Skeletal muscle tissue (tissue), 4 donors: ENCODE results near the gene MIEF2. TPM values are rescaled to one million over a fixed set of nuclear protein-coding genes. Genes with fewer than 3 reads are reported as not detected.
A peak's percentile ranks its signal among the peaks of the same experiment; 100 is the strongest.

Source experiments
- H3K27ac ChIP-seq: one replicate; pipeline ENCODE4 v1.7.0; 2013; ENCODE audit warnings: mild to moderate bottlenecking, low read depth, low read length, inconsistent platforms
- H3K27me3 ChIP-seq, 3 donors: one replicate each; pipeline ENCODE4 v1.7.0; 2013; ENCODE audit warnings: low read length in 3 of 3; ENCODE audit not compliant: control insufficient read depth in 3 of 3, insufficient read depth in 3 of 3
- H3K36me3 ChIP-seq, 3 donors: one replicate each; pipeline ENCODE4 v1.7.0; 2013; ENCODE audit warnings: low read length in 3 of 3; ENCODE audit not compliant: control insufficient read depth in 3 of 3, insufficient read depth in 3 of 3
- H3K4me1 ChIP-seq, 3 donors: one replicate each; pipeline ENCODE4 v1.7.0; 2013; ENCODE audit warnings: low read length in 3 of 3, mild to moderate bottlenecking in 3 of 3; ENCODE audit not compliant: control insufficient read depth in 3 of 3, insufficient read depth in 3 of 3
- H3K4me3 ChIP-seq, 3 donors: one replicate each; pipeline ENCODE4 v1.7.0; 2013; ENCODE audit warnings: low read length in 3 of 3
- H3K9ac ChIP-seq, 3 donors: one replicate each; pipeline ENCODE4 v1.7.0; 2013; ENCODE audit warnings: low read length in 3 of 3, mild to moderate bottlenecking in 3 of 3, moderate library complexity in 2 of 3, low read depth in 1 of 3
- H3K9me3 ChIP-seq, 3 donors: one replicate each; pipeline ENCODE4 v1.7.0; 2013; ENCODE audit warnings: low read length in 3 of 3; ENCODE audit not compliant: control insufficient read depth in 3 of 3
- total RNA-seq: library from RNA; depleted of rRNA; stranded (reverse); fragments of >200 nt; gene quantifications from one replicate; pipeline ENCODE4 v1.2.3, GENCODE V29; 2014
- donor health status: Osteomylitis.

MIEF2 gene
- total RNA-seq, 1 donor from 2014 or later: 23.0 TPM

DNA sequence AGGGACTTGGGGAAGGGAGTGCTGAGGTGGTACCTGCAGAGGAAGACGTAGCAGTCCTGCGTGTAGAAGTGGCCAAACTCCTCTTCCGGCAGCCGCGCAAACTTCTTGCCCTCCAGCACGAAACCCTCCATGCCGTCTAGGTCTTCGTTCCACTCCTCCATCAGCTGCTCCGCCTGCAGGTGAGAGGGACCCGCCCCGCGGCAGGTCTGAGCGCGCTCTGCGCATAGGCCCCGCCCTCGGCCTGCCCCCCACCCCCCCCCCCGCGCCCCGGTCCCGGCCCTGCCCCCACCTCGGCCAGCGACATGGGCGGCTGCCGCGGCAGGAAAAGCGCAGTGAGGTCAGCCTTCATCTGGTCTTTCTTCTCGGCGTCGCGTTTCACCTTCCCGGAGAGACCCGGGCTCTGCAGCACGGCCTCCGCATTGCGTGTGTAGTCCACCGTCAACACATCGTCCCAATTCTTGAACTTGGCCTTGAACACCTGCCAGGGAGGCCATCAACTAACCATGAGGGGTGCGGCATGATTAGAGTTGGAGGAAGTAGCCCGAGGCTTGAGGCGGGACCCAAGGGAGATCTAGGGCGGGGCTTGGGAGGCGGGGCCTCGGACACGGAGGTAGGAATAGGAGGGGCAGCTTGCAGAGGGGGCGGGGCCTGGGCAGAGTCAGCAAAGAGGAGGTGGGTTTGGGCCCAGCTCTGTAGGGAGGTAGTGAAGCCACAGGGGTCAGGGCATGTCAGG, 13.4 kb upstream of the MIEF2 start:
- H3K4me3 ChIP-seq: no peak overlapping the region
- no peaks in the 10 kb centered on the region for H3K9me3 ChIP-seq
- H3K36me3 ChIP-seq: peaks cover 73 to 81% (median 73%) of the 10 kb centered on the region in 3 donors
- H3K4me1 ChIP-seq: peaks cover 16 to 19% (median 19%) of the 10 kb centered on the region in 3 donors
- no peaks in the 10 kb centered on the region for H3K27me3 ChIP-seq
- H3K27ac ChIP-seq: peak overlapping the region; percentile 36
- H3K9ac ChIP-seq: peak overlapping the region in 1 of 3 donors; percentile 45

DNA sequence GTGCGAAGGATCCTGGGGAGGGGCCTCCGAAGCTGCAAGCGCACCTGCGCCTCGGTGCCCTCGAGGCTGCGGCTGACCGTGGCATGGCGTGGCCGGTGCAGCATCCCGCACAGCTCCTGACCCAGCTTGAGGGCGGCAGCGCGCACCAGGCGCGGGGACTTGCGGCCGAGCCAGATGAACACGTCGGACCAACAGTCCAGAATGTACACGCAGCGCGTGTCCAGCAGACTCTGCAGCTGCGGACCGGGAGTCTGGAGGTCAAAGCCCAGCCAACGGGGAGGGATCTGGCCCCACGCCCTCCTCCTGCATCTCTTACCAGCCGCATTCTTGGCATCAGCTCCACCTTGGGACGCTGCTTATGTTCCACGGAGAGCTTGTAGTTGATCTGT, 12.9 kb upstream of the MIEF2 start:
- peak overlapping the region; percentile 36 for H3K27ac ChIP-seq
- peaks cover 16 to 19% (median 19%) of the 10 kb centered on the region in 3 donors for H3K4me1 ChIP-seq
- no peaks in the 10 kb centered on the region for H3K27me3 ChIP-seq
- H3K36me3 ChIP-seq: peaks cover 76 to 83% (median 78%) of the 10 kb centered on the region in 3 donors
- H3K9ac ChIP-seq: peak overlapping the region in 1 of 3 donors; percentile 45
- no peaks in the 10 kb centered on the region for H3K9me3 ChIP-seq
- H3K4me3 ChIP-seq: no peak overlapping the region

DNA sequence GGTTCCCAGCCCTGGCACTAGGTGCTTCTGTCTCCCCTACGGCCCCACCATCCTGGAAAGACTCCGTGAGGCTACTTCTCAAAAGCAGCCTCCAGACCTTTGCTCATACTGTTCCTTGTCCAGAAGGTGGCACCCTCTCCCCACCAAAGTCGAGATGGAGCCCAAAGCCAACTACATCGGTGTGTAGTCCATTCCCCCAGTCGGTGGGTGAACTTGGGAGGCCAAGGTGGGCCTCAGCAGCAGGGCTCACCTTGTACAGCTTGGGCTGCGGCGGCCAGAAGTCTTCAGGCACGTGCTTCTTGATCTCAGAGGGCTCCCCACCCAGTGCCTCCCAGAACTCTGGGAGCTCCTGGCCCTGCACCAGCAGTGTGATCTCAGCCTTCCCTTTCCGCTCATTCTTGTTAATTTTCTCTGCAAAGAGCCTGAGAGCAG, 12.1 kb upstream of the MIEF2 start:
- Histone ChIP-seq H3K36me3 (peaks cover 81 to 87% (median 84%) of the 10 kb centered on the region in 3 donors), H3K27ac (peak overlapping the region; percentile 36), H3K9ac (peak overlapping the region in 1 of 3 donors; percentile 45), H3K4me1 (peaks cover 19 to 20% (median 19%) of the 10 kb centered on the region in 3 donors), H3K27me3 (no peaks in the 10 kb centered on the region), H3K9me3 (no peaks in the 10 kb centered on the region), H3K4me3 (peak overlapping the region in 1 of 3 donors; percentile 22)

DNA sequence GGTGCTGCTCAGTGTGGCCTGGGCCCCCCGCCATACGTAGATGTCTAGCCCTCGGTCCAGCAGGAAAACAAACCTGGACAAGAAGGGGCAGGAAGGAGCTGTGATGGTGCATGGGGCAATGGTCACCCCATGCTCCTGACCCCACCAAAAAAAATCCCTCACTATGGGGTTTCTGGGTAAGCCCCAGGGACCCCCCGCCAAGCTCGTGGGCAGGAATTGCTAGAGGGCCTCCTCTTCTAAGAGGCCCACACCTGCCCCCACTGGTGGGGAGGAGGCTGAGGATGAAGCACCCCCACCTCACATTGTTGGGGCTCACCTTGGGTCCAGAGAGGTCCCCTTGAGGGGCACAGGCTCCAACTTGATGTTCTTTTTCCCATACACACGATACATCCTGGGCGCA, 11.7 kb upstream of the MIEF2 start:
- no peak overlapping the region for H3K4me3 ChIP-seq
- H3K36me3 ChIP-seq: peaks cover 82 to 87% (median 84%) of the 10 kb centered on the region in 3 donors
- no peaks in the 10 kb centered on the region for H3K9me3 ChIP-seq
- peaks cover 19 to 21% (median 21%) of the 10 kb centered on the region in 3 donors for H3K4me1 ChIP-seq
- no peaks in the 10 kb centered on the region for H3K27me3 ChIP-seq
- H3K9ac ChIP-seq: no peak overlapping the region
- H3K27ac ChIP-seq: peak overlapping the region; percentile 36

DNA sequence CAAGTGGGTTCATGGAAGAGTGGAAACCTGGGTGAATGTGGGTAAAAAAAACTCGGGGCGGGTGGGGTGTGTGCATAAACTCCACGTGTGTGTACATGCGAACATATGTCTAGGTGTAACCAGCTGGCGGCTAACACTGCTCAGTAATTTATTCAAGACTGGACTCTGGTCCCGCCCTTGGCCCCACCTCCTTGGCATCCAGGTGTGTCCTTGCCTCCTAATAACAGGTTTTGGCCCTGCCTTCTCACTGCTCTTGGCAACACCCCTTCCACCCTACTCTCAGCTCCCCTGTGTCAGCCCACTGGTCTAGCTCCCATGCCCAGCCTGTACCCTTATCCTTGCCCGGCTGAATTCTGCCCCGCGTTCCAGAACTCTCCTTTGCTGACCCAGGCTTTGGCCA, 10.2 kb upstream of the MIEF2 start:
- Histone ChIP-seq H3K27me3 (no peaks in the 10 kb centered on the region), H3K36me3 (peaks cover 90 to 93% (median 91%) of the 10 kb centered on the region in 3 donors)

DNA sequence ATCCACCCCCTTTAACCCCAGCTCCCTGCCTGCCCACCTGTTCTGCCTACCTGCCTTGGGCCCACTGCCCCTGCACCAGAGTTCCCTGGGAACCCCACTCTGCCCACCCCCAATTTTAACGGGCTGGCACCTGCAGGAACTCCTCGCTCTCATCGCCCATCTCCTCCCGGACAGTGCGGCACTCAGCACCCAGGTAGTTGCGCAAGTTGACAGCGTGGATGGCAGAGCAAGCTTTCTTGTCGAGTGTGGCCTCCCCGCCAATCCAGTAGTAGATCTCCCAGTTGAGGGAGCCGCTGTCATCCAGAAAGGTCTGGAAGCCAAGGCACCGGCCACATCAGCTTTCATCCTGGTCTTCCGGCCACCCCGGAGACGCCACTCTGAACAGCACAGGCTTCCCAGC, 9.8 kb upstream of the MIEF2 start:
- no peaks in the 10 kb centered on the region for H3K9me3 ChIP-seq
- peaks cover 90 to 93% (median 91%) of the 10 kb centered on the region in 3 donors for H3K36me3 ChIP-seq
- no peaks in the 10 kb centered on the region for H3K27me3 ChIP-seq
- H3K4me3 ChIP-seq: no peak overlapping the region
- H3K27ac ChIP-seq: no peak overlapping the region
- peaks cover 24 to 30% (median 29%) of the 10 kb centered on the region in 3 donors for H3K4me1 ChIP-seq
- no peak overlapping the region for H3K9ac ChIP-seq

More for the DNA sequence above, 10.2 kb upstream of the MIEF2 start:
- Histone ChIP-seq H3K9ac (no peak overlapping the region), H3K4me1 (peaks cover 21 to 26% (median 26%) of the 10 kb centered on the region in 3 donors), H3K27ac (no peak overlapping the region), H3K9me3 (no peaks in the 10 kb centered on the region), H3K4me3 (no peak overlapping the region)

DNA sequence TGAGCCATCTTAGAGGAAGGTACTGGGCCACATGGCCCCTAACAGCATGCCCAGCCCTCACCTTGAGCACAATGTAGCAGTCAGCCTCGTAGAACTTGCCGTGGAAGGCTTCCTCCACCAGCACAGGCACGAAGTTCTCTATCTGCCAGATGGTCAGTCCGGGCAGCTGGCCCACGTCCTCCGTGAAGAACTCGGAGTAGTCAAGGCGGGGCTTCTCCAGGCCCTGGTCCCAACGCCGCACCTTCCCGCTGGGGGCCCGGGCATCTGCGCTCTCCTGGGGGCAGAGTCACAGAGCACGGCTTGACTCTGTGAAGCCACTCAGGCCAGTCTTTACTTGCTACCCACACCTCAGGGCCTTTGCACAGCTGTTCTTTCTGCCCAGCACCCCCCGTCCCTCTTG, 9.3 kb upstream of the MIEF2 start:
- Histone ChIP-seq H3K9me3 (no peaks in the 10 kb centered on the region), H3K4me3 (no peak overlapping the region), H3K27me3 (no peaks in the 10 kb centered on the region), H3K9ac (no peak overlapping the region), H3K27ac (no peak overlapping the region), H3K36me3 (peaks cover 90 to 93% (median 91%) of the 10 kb centered on the region in 3 donors), H3K4me1 (peaks cover 28 to 35% (median 34%) of the 10 kb centered on the region in 3 donors)

DNA sequence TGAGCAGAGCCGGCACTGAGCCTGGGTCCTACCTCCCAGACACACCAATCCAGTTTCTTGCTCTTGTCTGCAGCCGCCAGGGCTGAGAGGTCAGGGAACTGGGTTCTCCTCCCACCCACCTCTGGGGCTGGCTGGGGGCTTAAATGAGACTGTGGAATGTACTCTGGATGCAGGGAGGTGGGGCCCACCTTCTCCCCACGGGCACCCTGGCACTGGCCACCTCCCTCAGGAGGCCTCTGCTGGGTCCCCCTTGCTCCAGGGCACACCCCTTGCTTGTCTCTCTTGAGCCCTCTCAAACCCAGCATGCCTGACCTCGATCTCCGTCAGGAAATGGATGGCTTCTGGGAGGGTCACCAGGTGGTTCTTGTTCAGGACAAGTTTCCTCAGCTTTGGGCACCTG, 8.3 kb upstream of the MIEF2 start:
- no peaks in the 10 kb centered on the region for H3K9me3 ChIP-seq

DNA sequence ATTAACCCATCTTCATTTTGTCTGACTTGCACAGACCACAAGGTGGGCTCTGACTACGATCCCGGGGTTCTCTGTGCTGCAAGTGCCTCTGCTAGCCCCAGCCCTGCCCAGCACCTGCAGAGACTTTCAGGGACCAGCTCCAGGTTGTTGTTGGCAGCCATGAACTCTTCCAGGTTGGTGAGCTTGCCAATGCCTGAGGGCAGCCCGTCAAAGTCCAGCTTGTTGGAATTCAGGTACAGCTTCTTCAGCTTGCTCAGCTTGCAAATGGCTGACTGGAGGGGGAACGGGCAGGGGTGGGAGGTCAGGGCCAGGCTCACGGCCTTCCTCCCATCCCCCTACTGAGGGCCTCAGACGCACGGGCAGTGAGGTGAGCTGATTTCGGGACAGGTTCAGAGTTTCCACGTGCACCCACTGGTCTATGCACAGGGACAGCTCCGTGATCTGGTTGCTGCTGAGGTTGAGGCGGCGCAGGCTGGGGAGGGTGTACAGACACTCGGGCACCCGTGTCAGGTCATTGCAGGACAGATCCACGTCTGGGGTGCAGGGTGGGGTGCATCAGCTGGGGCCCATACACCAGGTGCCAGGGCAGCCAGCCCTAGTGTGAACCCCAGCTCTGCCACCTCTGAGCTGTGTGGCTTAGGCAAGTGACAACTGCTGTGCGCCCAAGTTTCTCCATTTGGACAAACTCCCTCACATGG, 7.1 kb upstream of the MIEF2 start:
- Histone ChIP-seq H3K9ac (no peak overlapping the region), H3K27me3 (no peaks in the 10 kb centered on the region), H3K9me3 (no peaks in the 10 kb centered on the region), H3K4me3 (no peak overlapping the region), H3K36me3 (peaks cover 76 to 80% (median 80%) of the 10 kb centered on the region in 3 donors), H3K4me1 (peaks cover 33 to 39% (median 36%) of the 10 kb centered on the region in 3 donors), H3K27ac (no peak overlapping the region)

More for the DNA sequence above, 8.3 kb upstream of the MIEF2 start:
- Histone ChIP-seq H3K27ac (no peak overlapping the region), H3K4me3 (no peak overlapping the region), H3K4me1 (peaks cover 38 to 43% (median 41%) of the 10 kb centered on the region in 3 donors), H3K36me3 (peaks cover 85 to 91% (median 88%) of the 10 kb centered on the region in 3 donors), H3K9ac (no peak overlapping the region), H3K27me3 (no peaks in the 10 kb centered on the region)
